SU-DHL-6 (cell line): Measurements from ENCODE around the gene GGA1.

Source experiments
- H2AFZ ChIP-seq: fragments of 200-600 bp; sonication (generic); 2 replicates; pipeline ENCODE4 v1.6.1; 2014; ENCODE audit warnings: low read depth, mild to moderate bottlenecking, moderate library complexity, mixed read lengths, antibody characterized with exemption, low read length; ENCODE audit not compliant: severe bottlenecking
- H3F3A ChIP-seq: fragments of 200-600 bp; shearing (Covaris generic); 2 replicates; pipeline ENCODE4 v1.6.0; 2016; ENCODE audit warnings: antibody characterized with exemption, mild to moderate bottlenecking; ENCODE audit not compliant: insufficient read depth
- H3K27ac ChIP-seq: fragments of 200-600 bp; sonication (generic); 2 replicates; pipeline ENCODE4 v1.5.1; 2016; ENCODE audit warnings: low read depth, mild to moderate bottlenecking, low read length, moderate library complexity, mixed read lengths
- H3K27me3 ChIP-seq: fragments of 200-600 bp; sonication (generic), shearing (Covaris generic); 2 replicates; pipeline ENCODE4 v1.6.0; 2014; ENCODE audit warnings: mild to moderate bottlenecking, low read length
- H3K36me3 ChIP-seq: fragments of 200-600 bp; sonication (generic); 2 replicates; pipeline ENCODE4 v1.6.1; 2014; ENCODE audit warnings: mild to moderate bottlenecking, low read length, mixed read lengths
- H3K4me2 ChIP-seq: fragments of 300-600, 200-600 bp; shearing (Covaris generic), sonication (generic); 2 replicates; pipeline ENCODE4 v1.6.0; 2014; ENCODE audit warnings: low read length, low read depth, mild to moderate bottlenecking; ENCODE audit not compliant: poor library complexity, severe bottlenecking
- H3K4me3 ChIP-seq: fragments of 200-600 bp; sonication (generic); 2 replicates; pipeline ENCODE4 v1.5.1; 2014; ENCODE audit warnings: antibody characterized with exemption, low read length, mild to moderate bottlenecking, mixed read lengths; ENCODE audit not compliant: insufficient read depth, poor library complexity, severe bottlenecking
- H3K79me2 ChIP-seq: fragments of 200-600 bp; sonication (generic); 2 replicates; pipeline ENCODE4 v1.6.1; 2014; ENCODE audit warnings: mild to moderate bottlenecking, low read length, moderate library complexity; ENCODE audit not compliant: insufficient read depth
- H3K9ac ChIP-seq: fragments of 200-600 bp; sonication (generic); 2 replicates; pipeline ENCODE4 v1.7.0; 2014; ENCODE audit warnings: mild to moderate bottlenecking, low read length
- H3K9me2 ChIP-seq: fragments of 200-600 bp; sonication (generic); replicated peaks from 2 replicates; pipeline ENCODE4 v1.6.1; 2014; ENCODE audit warnings: low read length; ENCODE audit not compliant: insufficient read depth
- H3K9me3 ChIP-seq: fragments of 200-600 bp; sonication (generic); 2 replicates; pipeline ENCODE4 v1.6.1; 2014; ENCODE audit warnings: low read length, mixed read lengths; ENCODE audit not compliant: insufficient read depth
- H4K20me1 ChIP-seq: fragments of 200-600 bp; sonication (generic); 2 replicates; pipeline ENCODE4 v1.6.1; 2014; ENCODE audit warnings: low read depth, mild to moderate bottlenecking, antibody characterized with exemption, low read length, moderate library complexity, mixed read lengths
- CTCF ChIP-seq: fragments of 200-600 bp; sonication (generic); IDR thresholded peaks from one replicate; pipeline ENCODE4 v1.5.1; 2017; ENCODE audit warnings: antibody characterized with exemption, mild to moderate bottlenecking, low read length, moderate library complexity; ENCODE audit not compliant: insufficient read depth, poor library complexity, severe bottlenecking
- EZH2phosphoT487 ChIP-seq: fragments of 200-600 bp; sonication (generic), shearing (Covaris generic); conservative IDR thresholded peaks from 2 replicates; pipeline ENCODE4 v1.6.1; 2018; ENCODE audit warnings: mild to moderate bottlenecking, antibody characterized with exemption, low read length, moderate library complexity, mixed read lengths

Gene GGA1

GRCh38 chr22:37563153-37564081 lies 45.2 kb upstream of the GGA1 start:
- Histone ChIP-seq H2AFZ (no peak overlapping the region), H3F3A (no peaks in the 10 kb centered on the region), H3K27me3 (no peaks in the 10 kb centered on the region), H4K20me1 (no peaks in the 10 kb centered on the region), H3K4me2 (no peak overlapping the region), H3K9ac (no peak overlapping the region), H3K9me3 (no peaks in the 10 kb centered on the region), H3K9me2 (no peaks in the 10 kb centered on the region), H3K27ac (no peak overlapping the region), H3K4me3 (no peak overlapping the region), H3K79me2 (no peaks in the 10 kb centered on the region), H3K36me3 (no peaks in the 10 kb centered on the region)
- TF ChIP-seq CTCF = no peak
- TF ChIP-seq EZH2phosphoT487 = no peak

DNA sequence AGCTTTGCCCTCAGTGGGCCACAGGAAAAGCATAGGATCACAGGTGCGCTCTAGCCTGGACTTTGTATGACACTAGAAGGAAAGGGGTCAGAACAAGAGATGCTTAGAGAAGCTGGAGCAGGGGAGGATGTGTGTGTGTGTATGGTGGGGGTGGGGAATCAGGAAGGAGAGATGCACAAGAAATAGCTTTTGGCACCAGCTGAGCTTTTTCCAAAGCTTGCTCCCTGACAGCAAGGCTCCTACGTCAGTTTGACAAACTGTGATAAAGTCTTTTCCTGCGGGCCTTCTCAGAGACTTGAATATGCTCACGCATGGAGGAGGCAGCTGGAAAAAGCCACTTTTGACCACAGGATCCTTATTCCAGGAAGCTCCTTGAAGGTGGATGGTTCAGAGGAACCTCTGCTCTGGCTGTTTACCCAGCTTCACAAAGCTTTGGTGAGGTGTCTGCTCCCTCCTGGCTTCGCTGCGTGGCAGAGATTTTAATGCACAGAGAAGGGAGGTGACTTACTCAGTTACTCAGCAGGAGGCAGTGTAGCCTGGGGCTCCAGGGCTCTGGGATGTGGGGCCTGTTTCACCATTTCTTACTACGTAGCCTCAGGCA lies 44.4 kb upstream of the GGA1 start:
- Histone ChIP-seq H3K27me3 (no peaks in the 10 kb centered on the region), H3K79me2 (no peaks in the 10 kb centered on the region), H3K9me2 (no peaks in the 10 kb centered on the region), H3K9ac (no peak overlapping the region), H3K4me2 (no peak overlapping the region), H3K4me3 (no peak overlapping the region), H3K27ac (no peak overlapping the region), H3F3A (no peaks in the 10 kb centered on the region), H3K9me3 (no peaks in the 10 kb centered on the region), H3K36me3 (no peaks in the 10 kb centered on the region), H4K20me1 (no peaks in the 10 kb centered on the region), H2AFZ (no peak overlapping the region)
- TF ChIP-seq CTCF = no peak
- no peak for TF ChIP-seq EZH2phosphoT487

- TF ChIP-seq EZH2phosphoT487 (no peak), CTCF (no peak)
- Histone ChIP-seq H3K9me3 (no peaks in the 10 kb centered on the region), H3K27ac (no peak overlapping the region), H4K20me1 (no peaks in the 10 kb centered on the region), H3K9ac (no peak overlapping the region), H3F3A (no peaks in the 10 kb centered on the region), H3K36me3 (no peaks in the 10 kb centered on the region), H3K27me3 (no peaks in the 10 kb centered on the region), H3K4me3 (no peak overlapping the region), H3K4me2 (no peak overlapping the region), H3K79me2 (no peaks in the 10 kb centered on the region), H3K9me2 (no peaks in the 10 kb centered on the region), H2AFZ (no peak overlapping the region)
Measured at GRCh38 chr22:37565830-37566229, 42.8 kb upstream of the GGA1 start.
